Gastrocnemius medialis (tissue), 4 donors: ENCODE measurements around the gene INTU. TPM values are rescaled to one million over a fixed set of nuclear protein-coding genes. Genes with fewer than 3 reads are reported as not detected.

ENCODE experiments used
- ATAC-seq, 2 donors: fragments of 150-250 bp; one replicate each; pipeline ENCODE4 v1.9.1; 2016
- DNase-seq, 2 donors: peaks; one replicate each; pipeline ENCODE4 v3.0.0-alpha.2; 2019
- H3K27ac ChIP-seq, 4 donors: fragments of 200-600 bp; sonication (generic); 1 replicate in 1 of 4; 2 replicates in 3 of 4; pipeline ENCODE4 v1.5.1; 2016 to 2018; ENCODE audit warnings: mild to moderate bottlenecking in 2 of 4, moderate library complexity in 1 of 4
- H3K27me3 ChIP-seq, 3 donors: fragments of 200-600 bp; sonication (generic) in 2 of 3; 1 replicate in 1 of 3; 2 replicates in 2 of 3; pipeline versions ENCODE4 v1.5.1 to v1.6.0; 2016 to 2019; ENCODE audit warnings: mild to moderate bottlenecking in 1 of 3, moderate library complexity in 1 of 3
- H3K36me3 ChIP-seq, 2 donors: fragments of 200-600 bp; sonication (generic) in 1 of 2; one replicate each; pipeline ENCODE4 v1.5.1; 2017 to 2018
- H3K4me1 ChIP-seq, 2 donors: fragments of 200-600 bp; sonication (generic) in 1 of 2; one replicate each; pipeline ENCODE4 v1.5.1; 2016 to 2017; ENCODE audit warnings: mild to moderate bottlenecking in 2 of 2
- H3K4me3 ChIP-seq, 4 donors: fragments of 200-600 bp; sonication (generic) in 3 of 4; 1 replicate in 1 of 4; 2 replicates in 3 of 4; pipeline ENCODE4 v1.5.1; 2016 to 2019; ENCODE audit warnings: mild to moderate bottlenecking in 2 of 4
- H3K9me3 ChIP-seq, 3 donors: fragments of 200-600 bp; sonication (generic) in 2 of 3; 1 replicate in 1 of 3; 2 replicates in 2 of 3; pipeline ENCODE4 v1.5.1; 2016 to 2019
- POLR2A ChIP-seq, 2 donors: fragments of 450-650 bp; IDR thresholded peaks; one replicate each; pipeline ENCODE4 v1.6.1; 2017; ENCODE audit warnings: antibody characterized with exemption in 2 of 2, mild to moderate bottlenecking in 2 of 2, moderate library complexity in 2 of 2
- in situ Hi-C, 4 donors: fragments of 200-750 bp; cut with MboI; loops; one replicate each; pipeline versions ENCODE4 v1.15.0 to v1.8.0; 2017; ENCODE audit warnings: low sequenced_read_pairs in 4 of 4
- intact Hi-C: fragments of 100-400 bp; cut with DNase I; formaldehyde crosslinking; loops from one replicate; pipeline ENCODE4 v1.15.1; 2023; ENCODE audit warnings: low total_unique reads
- total RNA-seq, 4 donors: library from RNA; depleted of rRNA; stranded (reverse); fragments of >200 nt; gene quantifications; one replicate each; pipeline versions ENCODE4 v1.1.0 to v1.2.3, GENCODE V29; 2016
- TF ChIP-seq, protein P1 (sequence below), 5 experiments: fragments of 450-650 bp in 3 of 5; fragments of 200-600 bp in 2 of 5; sonication (generic) in 2 of 5; IDR thresholded peaks in 4 of 5; conservative IDR thresholded peaks in 1 of 5; 1 replicate in 4 of 5; 2 replicates in 1 of 5; pipeline ENCODE4 v1.5.1; 2016 to 2019; ENCODE audit warnings: antibody characterized with exemption in 5 of 5, mild to moderate bottlenecking in 3 of 5, moderate library complexity in 3 of 5

Gene INTU
- total RNA-seq, 4 donors from 2014 or later, result 0.65 to 2.6 (median 1.7) TPM

DNA sequence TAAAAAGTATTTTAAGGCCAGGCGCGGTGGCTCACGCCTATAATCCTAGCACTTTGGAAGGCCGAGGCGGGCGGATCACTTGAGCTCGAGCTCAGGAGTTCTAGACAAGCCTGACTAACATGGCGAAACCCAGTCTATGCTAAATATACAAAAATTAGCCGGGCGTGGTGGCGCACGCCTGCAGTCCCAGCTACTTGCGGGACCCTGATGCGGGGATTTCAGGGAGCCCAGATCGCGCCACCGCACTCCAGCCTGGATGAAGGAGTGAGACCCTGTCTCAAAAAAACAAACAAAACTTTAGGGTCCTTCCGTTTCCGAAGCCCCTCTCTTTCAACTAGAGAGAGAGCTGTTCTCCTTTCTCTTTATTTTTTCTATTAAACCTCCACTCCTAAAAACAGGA is 98.6 kb downstream of the INTU start:
- ATAC-seq (no peak), DNase-seq (no peak)
- no peaks in the 10 kb centered on the region for H3K36me3 ChIP-seq
- H3K9me3 ChIP-seq, result no peaks in the 10 kb centered on the region
- no peaks in the 10 kb centered on the region for H3K27me3 ChIP-seq
- intact Hi-C loops, result no loop called here
- H3K4me3 ChIP-seq, result no peak overlapping the region
- TF ChIP-seq POLR2A (IDR thresholded peaks at IDR 0.05), result no peak
- TF ChIP-seq, protein P1, sequence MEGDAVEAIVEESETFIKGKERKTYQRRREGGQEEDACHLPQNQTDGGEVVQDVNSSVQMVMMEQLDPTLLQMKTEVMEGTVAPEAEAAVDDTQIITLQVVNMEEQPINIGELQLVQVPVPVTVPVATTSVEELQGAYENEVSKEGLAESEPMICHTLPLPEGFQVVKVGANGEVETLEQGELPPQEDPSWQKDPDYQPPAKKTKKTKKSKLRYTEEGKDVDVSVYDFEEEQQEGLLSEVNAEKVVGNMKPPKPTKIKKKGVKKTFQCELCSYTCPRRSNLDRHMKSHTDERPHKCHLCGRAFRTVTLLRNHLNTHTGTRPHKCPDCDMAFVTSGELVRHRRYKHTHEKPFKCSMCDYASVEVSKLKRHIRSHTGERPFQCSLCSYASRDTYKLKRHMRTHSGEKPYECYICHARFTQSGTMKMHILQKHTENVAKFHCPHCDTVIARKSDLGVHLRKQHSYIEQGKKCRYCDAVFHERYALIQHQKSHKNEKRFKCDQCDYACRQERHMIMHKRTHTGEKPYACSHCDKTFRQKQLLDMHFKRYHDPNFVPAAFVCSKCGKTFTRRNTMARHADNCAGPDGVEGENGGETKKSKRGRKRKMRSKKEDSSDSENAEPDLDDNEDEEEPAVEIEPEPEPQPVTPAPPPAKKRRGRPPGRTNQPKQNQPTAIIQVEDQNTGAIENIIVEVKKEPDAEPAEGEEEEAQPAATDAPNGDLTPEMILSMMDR (IDR thresholded peaks at IDR 0.05 in 4 of 5, conservative IDR thresholded peaks at IDR 0.05 in 1 of 5), result no peak
- in situ Hi-C loops, result loop anchor here (5.0 to 25.0 kb wide), 3 partner anchors 119 to 129 kb away; no protein-coding TSS in a partner anchor
- H3K27ac ChIP-seq, result no peak overlapping the region
- H3K4me1 ChIP-seq, result no peaks in the 10 kb centered on the region

DNA sequence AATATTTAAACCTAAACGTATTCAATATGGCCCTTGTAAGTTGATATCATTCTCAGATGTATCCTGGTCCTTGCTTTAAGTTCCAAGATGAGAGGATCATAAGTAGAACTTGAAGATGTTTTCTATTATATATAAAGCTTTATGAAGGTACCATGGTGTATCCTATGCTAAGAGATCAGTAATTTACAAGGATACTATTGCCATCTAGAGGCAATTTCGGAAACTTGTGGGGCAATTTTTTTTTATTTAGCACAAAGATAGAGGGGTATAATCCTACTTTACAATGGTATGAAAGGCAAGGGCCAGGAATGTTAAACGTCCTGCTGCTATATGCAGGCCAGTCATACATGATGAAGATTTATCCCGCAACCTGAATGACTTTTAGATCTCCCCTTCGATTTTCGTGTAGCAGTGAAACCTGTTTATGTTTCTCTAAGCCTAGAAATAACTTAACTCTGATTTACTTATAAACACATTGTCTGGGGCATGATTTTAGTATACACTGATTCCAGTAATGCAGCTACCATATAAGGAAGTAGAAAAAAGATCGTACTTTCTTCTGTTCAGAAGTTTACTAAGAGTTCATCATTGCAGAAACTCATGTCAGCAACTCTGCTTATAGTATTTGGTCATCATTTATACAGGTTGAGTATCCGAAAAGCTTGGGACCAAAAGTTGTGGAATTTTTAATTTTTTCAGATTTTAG is 100.0 kb downstream of the INTU start:
- in situ Hi-C loops (loop anchor here (5.0 to 25.0 kb wide), 3 partner anchors 120 to 130 kb away; no protein-coding TSS in a partner anchor), intact Hi-C loops (loop anchor here (2.0 kb wide), 1 partner anchor 128 kb away; no protein-coding TSS in a partner anchor)
- no peaks in the 10 kb centered on the region for H3K9me3 ChIP-seq
- ATAC-seq, result no peak
- H3K27me3 ChIP-seq, result no peaks in the 10 kb centered on the region
- no peaks in the 10 kb centered on the region for H3K4me1 ChIP-seq
- H3K4me3 ChIP-seq, result no peak overlapping the region
- no peak overlapping the region for H3K27ac ChIP-seq
- no peak for DNase-seq
- TF ChIP-seq, protein P1 (IDR thresholded peaks at IDR 0.05 in 4 of 5, conservative IDR thresholded peaks at IDR 0.05 in 1 of 5), result peak in 3 of 5 experiments; percentile 29 to 54 (median 41)
- TF ChIP-seq POLR2A (IDR thresholded peaks at IDR 0.05), result no peak
- no peaks in the 10 kb centered on the region for H3K36me3 ChIP-seq

DNA sequence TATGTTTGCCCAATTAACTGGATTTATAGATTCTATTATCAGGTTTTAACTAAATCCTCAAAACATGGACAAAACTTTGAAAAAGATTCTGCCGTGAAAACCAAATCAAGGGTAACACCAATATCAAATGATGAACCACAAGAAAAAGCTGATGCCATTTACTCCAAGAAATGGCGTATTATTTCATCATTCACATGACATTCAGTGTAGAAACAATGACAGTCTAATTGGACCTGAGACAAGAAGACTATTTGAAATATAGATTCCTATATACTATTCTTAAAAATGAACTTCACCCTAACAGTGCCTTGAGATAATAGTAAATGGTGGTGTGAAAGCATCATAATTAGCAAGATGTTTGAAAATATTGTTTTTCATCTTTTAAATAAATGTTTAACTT is 102.2 kb downstream of the INTU start:
- no peaks in the 10 kb centered on the region for H3K4me1 ChIP-seq
- H3K4me3 ChIP-seq, result no peak overlapping the region
- H3K36me3 ChIP-seq, result no peaks in the 10 kb centered on the region
- TF ChIP-seq, protein P1 (IDR thresholded peaks at IDR 0.05 in 4 of 5, conservative IDR thresholded peaks at IDR 0.05 in 1 of 5), result no peak
- no peak for TF ChIP-seq POLR2A (IDR thresholded peaks at IDR 0.05)
- DNase-seq (no peak), ATAC-seq (no peak)
- H3K27ac ChIP-seq, result no peak overlapping the region
- intact Hi-C loops, result no loop called here
- in situ Hi-C loops, result loop anchor here (5.0 to 25.0 kb wide), 3 partner anchors 123 to 133 kb away; no protein-coding TSS in a partner anchor
- no peaks in the 10 kb centered on the region for H3K9me3 ChIP-seq
- no peaks in the 10 kb centered on the region for H3K27me3 ChIP-seq

DNA sequence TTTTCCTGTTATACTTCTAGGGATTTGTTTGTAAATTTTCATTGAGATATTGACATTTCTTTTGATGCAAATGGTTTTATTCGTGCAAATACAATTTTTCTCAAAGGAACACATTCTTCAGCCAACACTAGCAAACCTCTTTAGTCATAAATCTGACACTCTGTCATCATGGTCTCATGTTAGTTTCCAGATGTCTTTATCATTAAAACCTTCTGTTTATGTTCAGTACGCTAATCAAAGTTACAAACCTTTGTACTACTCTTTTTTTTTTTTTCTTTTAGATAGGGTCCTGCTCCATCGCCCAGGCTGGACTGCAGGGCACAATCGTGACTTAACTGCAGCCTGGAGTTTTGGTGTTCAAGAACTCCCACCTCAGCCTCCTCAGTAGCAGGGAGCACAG is 104.5 kb downstream of the INTU start:
- intact Hi-C loops (no loop called here), in situ Hi-C loops (loop anchor here in 2 of 4 donors (10.0 to 25.0 kb wide), 2 partner anchors 125 to 132 kb away; no protein-coding TSS in a partner anchor)
- H3K27me3 ChIP-seq, result no peaks in the 10 kb centered on the region
- no peak for TF ChIP-seq POLR2A (IDR thresholded peaks at IDR 0.05)
- TF ChIP-seq, protein P1 (IDR thresholded peaks at IDR 0.05 in 4 of 5, conservative IDR thresholded peaks at IDR 0.05 in 1 of 5), result no peak
- no peaks in the 10 kb centered on the region for H3K36me3 ChIP-seq
- H3K4me3 ChIP-seq, result no peak overlapping the region
- DNase-seq (no peak), ATAC-seq (no peak)
- H3K4me1 ChIP-seq, result no peaks in the 10 kb centered on the region
- no peaks in the 10 kb centered on the region for H3K9me3 ChIP-seq
- H3K27ac ChIP-seq, result no peak overlapping the region
